HG03558 (cell line): Measurements from ENCODE around the gene TKT.

Experiments
- ATAC-seq: cut with Tn5 transposase; IDR thresholded peaks from one replicate; pipeline ENCODE4 v1.9.1; 2021; ENCODE audit warnings: moderate number of reproducible peaks; ENCODE audit not compliant: unreplicated experiment; ENCODE audit errors: extremely low read depth

TKT gene

GRCh38 chr3:53185761-53186465 lies 69.9 kb downstream of the TKT start:
- no peak for ATAC-seq

- no peak for ATAC-seq
These were observed 71.1 kb downstream of the TKT start for GRCh38 chr3:53184701-53185100.

GRCh38 chr3:53183514-53183913 lies 72.3 kb downstream of the TKT start:
- no peak for ATAC-seq

- no peak for ATAC-seq
These were observed 73.0 kb downstream of the TKT start for GRCh38 chr3:53182764-53183355.

GRCh38 chr3:53181528-53181927 lies 74.3 kb downstream of the TKT start:
- ATAC-seq: no peak

GRCh38 chr3:53181024-53181371 lies 74.8 kb downstream of the TKT start:
- ATAC-seq: no peak

- peak; percentile 55 for ATAC-seq
These were observed 75.4 kb downstream of the TKT start for GRCh38 chr3:53180305-53181023.

- ATAC-seq: no peak
These were observed 76.2 kb downstream of the TKT start for GRCh38 chr3:53179580-53179979.

- ATAC-seq: no peak
These were observed 77.6 kb downstream of the TKT start for GRCh38 chr3:53178246-53178645.

- no peak for ATAC-seq
These were observed 79.9 kb downstream of the TKT start for GRCh38 chr3:53175613-53176540.
